ENCODE results near the gene MICA. TPM values are rescaled to one million over a fixed set of nuclear protein-coding genes. Genes with fewer than 3 reads are reported as not detected.

The MICA gene
- total RNA-seq, 1 donor from 2014 or later, result 19.9 TPM

DNA sequence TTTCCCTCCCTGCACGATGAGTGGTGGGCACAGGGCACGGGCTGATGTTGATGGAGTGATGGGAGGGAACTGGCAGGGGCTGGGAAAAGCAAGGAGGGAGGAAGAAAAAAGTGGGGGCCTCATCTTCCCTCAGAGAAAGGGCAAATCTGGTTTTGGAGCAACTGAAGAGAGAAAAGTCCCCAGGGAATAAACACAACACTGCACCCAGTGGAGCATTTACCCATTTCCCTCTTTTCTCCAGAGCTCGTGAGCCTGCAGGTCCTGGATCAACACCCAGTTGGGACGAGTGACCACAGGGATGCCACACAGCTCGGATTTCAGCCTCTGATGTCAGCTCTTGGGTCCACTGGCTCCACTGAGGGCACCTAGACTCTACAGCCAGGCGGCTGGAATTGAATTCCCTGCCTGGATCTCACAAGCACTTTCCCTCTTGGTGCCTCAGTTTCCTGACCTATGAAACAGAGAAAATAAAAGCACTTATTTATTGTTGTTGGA lies 11.4 kb downstream of the MICA start:
- intact Hi-C loops (cut with DNase I), result no loop called here

GRCh38 chr6:31416394-31417014 lies 13.1 kb downstream of the MICA start:
- Histone ChIP-seq H3K36me3 (peaks cover 0 to 47% of the 10 kb centered on the region in 2 donors), H3K27me3 (no peaks in the 10 kb centered on the region), H3K27ac (no peak overlapping the region), H3K9me3 (no peaks in the 10 kb centered on the region), H3K4me1 (no peaks in the 10 kb centered on the region), H3K4me3 (no peak overlapping the region)
- TF ChIP-seq POLR2A (IDR thresholded peaks at IDR 0.05) (no peak), POLR2AphosphoS5 (IDR thresholded peaks at IDR 0.05; ENCODE audit: insufficient read depth in 1 of 2, low read depth in 1 of 2) (no peak)
- TF ChIP-seq, protein P1, sequence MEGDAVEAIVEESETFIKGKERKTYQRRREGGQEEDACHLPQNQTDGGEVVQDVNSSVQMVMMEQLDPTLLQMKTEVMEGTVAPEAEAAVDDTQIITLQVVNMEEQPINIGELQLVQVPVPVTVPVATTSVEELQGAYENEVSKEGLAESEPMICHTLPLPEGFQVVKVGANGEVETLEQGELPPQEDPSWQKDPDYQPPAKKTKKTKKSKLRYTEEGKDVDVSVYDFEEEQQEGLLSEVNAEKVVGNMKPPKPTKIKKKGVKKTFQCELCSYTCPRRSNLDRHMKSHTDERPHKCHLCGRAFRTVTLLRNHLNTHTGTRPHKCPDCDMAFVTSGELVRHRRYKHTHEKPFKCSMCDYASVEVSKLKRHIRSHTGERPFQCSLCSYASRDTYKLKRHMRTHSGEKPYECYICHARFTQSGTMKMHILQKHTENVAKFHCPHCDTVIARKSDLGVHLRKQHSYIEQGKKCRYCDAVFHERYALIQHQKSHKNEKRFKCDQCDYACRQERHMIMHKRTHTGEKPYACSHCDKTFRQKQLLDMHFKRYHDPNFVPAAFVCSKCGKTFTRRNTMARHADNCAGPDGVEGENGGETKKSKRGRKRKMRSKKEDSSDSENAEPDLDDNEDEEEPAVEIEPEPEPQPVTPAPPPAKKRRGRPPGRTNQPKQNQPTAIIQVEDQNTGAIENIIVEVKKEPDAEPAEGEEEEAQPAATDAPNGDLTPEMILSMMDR (IDR thresholded peaks at IDR 0.05), result no peak
- peak in 1 of 2 donors; percentile 72 for DNase-seq (ENCODE audit: extremely low spot score in 2 of 2)
- intact Hi-C loops (cut with DNase I), result no loop called here

More for the DNA sequence above, 11.4 kb downstream of the MICA start:
- Histone ChIP-seq H3K27me3 (no peaks in the 10 kb centered on the region), H3K4me3 (no peak overlapping the region), H3K27ac (no peak overlapping the region), H3K4me1 (peaks cover 15% of the 10 kb centered on the region), H3K36me3 (peaks cover 0 to 58% of the 10 kb centered on the region in 2 donors), H3K9me3 (no peaks in the 10 kb centered on the region)
- peak in 1 of 2 donors; percentile 84 for DNase-seq (ENCODE audit: extremely low spot score in 2 of 2)
- TF ChIP-seq POLR2A (IDR thresholded peaks at IDR 0.05), result no peak
- TF ChIP-seq POLR2AphosphoS5 (IDR thresholded peaks at IDR 0.05; ENCODE audit: insufficient read depth in 1 of 2, low read depth in 1 of 2), result no peak
- TF ChIP-seq, protein P1 (IDR thresholded peaks at IDR 0.05), result no peak

DNA sequence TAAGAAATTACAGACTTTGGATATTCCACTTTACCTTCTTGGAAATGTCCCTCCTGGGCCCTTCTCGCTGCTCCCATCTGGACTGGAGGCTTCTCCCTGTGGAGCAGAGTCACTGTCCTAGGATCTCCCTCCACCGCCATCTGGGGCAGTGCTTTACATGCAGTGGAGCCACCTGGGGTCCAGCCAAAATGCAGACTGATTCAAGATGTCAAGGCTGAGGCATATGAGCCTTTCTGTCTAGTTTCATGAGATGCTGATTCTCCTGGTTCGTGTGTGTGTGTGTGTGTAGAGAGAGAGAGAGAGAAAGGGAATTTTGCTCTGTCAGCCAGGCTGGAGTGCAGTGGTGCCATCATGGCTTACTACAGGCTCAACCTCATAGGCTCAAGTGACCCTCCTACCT lies 14.9 kb downstream of the MICA start:
- Histone ChIP-seq H3K4me3 (no peak overlapping the region), H3K9me3 (no peaks in the 10 kb centered on the region), H3K4me1 (no peaks in the 10 kb centered on the region), H3K27ac (no peak overlapping the region), H3K36me3 (peaks cover 0 to 31% of the 10 kb centered on the region in 2 donors), H3K27me3 (no peaks in the 10 kb centered on the region)
- TF ChIP-seq POLR2A (IDR thresholded peaks at IDR 0.05) (no peak), POLR2AphosphoS5 (IDR thresholded peaks at IDR 0.05; ENCODE audit: insufficient read depth in 1 of 2, low read depth in 1 of 2) (no peak)
- TF ChIP-seq, protein P1 (IDR thresholded peaks at IDR 0.05), result no peak
- peak; percentile 58 to 60 for DNase-seq (ENCODE audit: extremely low spot score in 2 of 2)
- intact Hi-C loops (cut with DNase I), result no loop called here

GRCh38 chr6:31419842-31420241 lies 16.4 kb downstream of the MICA start:
- H3K4me1 ChIP-seq, result no peaks in the 10 kb centered on the region
- peak; percentile 46 to 69 for DNase-seq (ENCODE audit: extremely low spot score in 2 of 2)
- no peaks in the 10 kb centered on the region for H3K9me3 ChIP-seq
- H3K4me3 ChIP-seq, result no peak overlapping the region
- H3K27ac ChIP-seq, result no peak overlapping the region
- no peaks in the 10 kb centered on the region for H3K27me3 ChIP-seq
- intact Hi-C loops (cut with DNase I), result no loop called here
- no peak for TF ChIP-seq POLR2A (IDR thresholded peaks at IDR 0.05)
- H3K36me3 ChIP-seq, result peaks cover 0 to 19% of the 10 kb centered on the region in 2 donors

GRCh38 chr6:31420546-31420945 lies 17.2 kb downstream of the MICA start:
- TF ChIP-seq, protein P1 (IDR thresholded peaks at IDR 0.05), result no peak
- Histone ChIP-seq H3K4me3 (no peak overlapping the region), H3K27me3 (no peaks in the 10 kb centered on the region), H3K36me3 (peaks cover 0 to 11% of the 10 kb centered on the region in 2 donors), H3K4me1 (no peaks in the 10 kb centered on the region), H3K9me3 (no peaks in the 10 kb centered on the region), H3K27ac (no peak overlapping the region)
- intact Hi-C loops (cut with DNase I), result no loop called here
- DNase-seq (ENCODE audit: extremely low spot score in 2 of 2), result no peak
